Tongue (tissue), 2 donors: ENCODE measurements around the gene ZNF445. TPM values are rescaled to one million over a fixed set of nuclear protein-coding genes. Genes with fewer than 3 reads are reported as not detected.
"Not testable (repeated sequence)": the region's sequence is repeated elsewhere in the genome, so short reads cannot be mapped to it uniquely, and the experiment has no call there.

Experiments used
- DNase-seq: peaks from one replicate; pipeline ENCODE4 v3.0.0-alpha.2; 2015
- total RNA-seq: library from RNA; depleted of rRNA; stranded (reverse); fragments of >200 nt; gene quantifications from one replicate; pipeline ENCODE4 v1.2.3, GENCODE V29; 2014

The ZNF445 gene
- total RNA-seq, 1 donor from 2014 or later: 23.4 TPM

DNA sequence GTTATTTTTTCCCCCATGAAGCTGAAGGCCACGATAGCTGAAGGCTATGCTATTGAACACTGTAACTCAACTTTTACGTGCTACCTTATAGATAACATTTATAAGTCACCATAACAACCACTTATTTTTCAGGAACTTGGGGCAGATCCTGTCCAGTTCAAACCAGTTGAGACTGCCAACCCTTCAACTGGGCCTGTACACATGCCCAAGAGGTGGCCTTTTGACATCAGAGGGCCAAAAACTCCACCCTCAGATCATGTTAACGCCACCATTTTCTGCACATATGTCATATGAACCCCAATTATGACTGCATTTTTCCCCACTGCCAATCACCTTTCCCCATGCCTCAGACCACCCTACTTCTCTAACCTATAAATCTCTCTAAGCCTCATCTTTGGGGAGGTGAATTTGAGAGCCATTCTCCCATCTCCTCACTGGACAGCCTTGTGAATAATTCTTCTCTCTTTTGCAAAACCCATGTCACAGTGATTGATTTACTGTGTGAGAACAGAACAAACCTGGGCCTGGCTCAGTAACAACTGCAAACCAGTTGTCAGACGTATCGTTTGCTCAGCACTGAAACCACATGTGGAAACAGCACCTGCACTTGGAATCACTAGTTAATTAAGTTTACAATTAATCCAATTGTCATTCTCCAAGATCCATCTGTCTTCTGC is 42.5 kb downstream of the ZNF445 start:
- no peak for DNase-seq

DNA sequence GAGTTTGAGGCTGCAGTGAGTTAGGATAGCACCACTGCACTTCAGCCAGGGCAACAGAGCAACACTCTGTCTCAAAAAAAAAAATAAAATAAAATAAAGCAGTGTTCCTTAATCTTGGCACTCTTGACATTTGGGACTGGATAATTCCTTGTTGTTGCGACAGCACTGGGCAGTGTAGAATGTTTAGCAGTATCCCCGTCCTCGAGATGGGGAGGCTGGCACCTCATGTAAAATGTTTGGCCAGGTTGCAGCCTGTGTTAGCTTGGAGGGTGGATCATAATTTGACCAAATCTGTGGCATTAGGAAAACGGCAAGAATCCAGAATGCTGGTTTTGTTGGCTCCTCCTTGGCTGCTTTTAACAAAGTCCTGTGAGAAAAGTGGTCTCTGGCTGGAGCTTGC is 47.0 kb downstream of the ZNF445 start:
- DNase-seq: no peak

DNA sequence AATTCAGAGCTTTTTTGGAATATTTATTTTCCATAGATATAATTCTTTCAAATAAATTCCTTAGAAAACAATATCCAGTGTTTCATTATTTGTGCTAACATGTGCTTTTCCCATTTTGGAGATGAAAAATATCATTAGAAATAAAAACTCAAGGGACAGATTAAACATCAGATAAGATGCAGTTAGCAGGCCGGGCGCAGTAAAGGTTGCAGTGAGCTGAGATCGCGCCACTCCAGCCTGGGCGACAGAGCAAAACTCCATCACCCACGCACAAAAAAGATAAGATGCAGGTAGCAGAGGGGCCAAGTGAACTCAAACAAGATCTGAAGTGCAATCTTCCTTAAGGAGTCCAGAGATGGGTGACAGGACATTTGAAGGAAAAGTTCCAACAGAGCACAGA is 48.0 kb downstream of the ZNF445 start:
- DNase-seq: no peak

DNA sequence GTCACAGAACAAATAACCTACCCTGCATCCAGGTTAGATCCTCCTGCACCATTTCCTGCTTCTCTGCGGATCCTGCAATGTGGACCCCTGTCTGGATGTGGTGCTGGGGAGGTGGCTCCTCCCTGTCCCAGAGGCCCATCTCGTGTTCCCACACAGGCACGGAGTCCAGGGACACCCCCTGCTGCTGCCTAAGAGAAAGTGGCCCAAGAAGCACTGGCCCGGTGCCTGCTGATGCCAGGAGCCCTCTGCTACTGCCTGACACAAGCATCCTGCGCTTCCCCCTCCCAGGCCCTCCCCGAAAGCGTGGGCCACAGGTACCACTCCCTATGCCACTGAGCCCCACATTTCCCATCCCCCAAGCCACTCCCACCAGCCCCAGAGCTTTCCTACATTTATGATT is 48.6 kb downstream of the ZNF445 start:
- DNase-seq: no peak

DNA sequence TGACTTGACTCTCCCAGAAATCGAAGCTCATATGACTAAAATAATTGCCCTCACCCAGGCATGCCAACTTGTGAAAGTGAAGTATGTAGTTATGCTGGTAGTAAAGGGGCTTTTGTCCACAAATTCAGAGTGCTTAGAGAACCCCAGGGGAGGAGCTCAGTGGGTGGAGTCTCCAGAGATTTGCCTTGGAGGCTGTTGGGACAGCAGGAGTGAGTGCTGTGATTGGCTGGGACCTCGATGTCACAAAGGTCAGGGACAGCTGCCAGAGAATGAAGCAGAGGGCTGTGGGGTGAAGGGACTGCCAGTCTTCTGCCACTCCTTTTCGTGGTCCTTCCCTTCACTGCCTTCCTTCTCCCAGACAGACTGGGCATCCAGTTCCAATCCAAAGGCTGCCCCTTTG is 49.8 kb downstream of the ZNF445 start:
- DNase-seq: no peak

DNA sequence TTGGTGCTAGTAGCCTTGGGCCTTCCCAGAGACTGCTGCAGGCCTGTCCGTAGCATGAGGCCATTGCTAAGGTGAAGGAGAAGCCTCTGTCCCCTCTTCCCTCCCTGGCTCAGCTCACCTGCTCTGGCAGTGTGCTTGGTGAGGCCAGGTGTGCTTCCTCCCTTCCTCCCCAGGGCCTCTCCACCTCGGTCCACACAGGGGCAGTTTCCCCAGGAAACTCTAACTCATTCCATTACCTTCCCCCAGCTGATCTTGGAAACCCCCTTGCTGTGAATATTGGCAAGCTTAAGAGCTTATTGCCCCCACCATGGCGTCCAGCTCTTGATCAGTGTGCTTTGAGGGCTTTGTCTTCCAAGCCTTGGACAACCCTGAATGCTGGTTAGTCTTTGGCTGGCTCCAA is 52.7 kb downstream of the ZNF445 start:
- no peak for DNase-seq

DNA sequence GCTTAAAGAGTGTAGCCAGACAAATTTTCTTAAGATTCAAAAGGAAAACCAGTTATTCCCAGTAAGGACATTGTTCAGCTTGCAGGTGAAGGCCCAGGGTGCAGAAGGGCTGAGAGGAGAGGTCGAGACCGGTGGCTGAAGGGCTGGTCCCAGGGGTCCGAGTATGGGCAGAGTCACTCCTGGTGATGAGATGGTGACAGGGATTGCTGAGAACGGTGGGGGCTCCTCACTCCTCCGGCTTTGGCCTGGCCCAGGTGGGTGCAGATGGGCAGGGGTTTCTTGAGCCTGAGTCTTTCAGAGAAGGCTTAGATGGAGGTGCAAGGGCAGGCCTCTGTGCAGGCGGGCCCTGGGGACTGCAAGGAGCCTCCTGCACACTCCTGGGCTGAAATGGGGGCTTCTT is 56.2 kb downstream of the ZNF445 start:
- no peak for DNase-seq

DNA sequence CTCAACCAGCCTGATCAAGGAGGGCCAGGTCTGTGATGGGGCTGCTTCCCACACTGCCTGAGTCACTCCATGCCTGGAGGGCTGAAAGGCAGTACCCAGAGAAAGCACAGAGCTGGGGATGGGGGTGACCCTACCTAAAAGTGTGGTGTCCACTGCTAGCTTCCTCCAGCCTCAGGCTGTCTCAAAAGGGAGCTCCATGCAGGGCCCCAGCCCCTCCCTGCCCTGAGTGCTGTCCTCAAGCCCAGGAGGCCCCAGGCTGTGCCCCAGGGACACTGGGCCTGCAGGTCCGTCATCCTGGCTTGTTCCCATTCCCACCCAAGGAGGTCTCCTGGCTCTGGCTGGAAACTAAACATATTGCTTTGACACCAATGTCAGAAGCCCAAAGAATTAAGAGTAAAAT is 56.8 kb downstream of the ZNF445 start:
- DNase-seq: no peak

DNA sequence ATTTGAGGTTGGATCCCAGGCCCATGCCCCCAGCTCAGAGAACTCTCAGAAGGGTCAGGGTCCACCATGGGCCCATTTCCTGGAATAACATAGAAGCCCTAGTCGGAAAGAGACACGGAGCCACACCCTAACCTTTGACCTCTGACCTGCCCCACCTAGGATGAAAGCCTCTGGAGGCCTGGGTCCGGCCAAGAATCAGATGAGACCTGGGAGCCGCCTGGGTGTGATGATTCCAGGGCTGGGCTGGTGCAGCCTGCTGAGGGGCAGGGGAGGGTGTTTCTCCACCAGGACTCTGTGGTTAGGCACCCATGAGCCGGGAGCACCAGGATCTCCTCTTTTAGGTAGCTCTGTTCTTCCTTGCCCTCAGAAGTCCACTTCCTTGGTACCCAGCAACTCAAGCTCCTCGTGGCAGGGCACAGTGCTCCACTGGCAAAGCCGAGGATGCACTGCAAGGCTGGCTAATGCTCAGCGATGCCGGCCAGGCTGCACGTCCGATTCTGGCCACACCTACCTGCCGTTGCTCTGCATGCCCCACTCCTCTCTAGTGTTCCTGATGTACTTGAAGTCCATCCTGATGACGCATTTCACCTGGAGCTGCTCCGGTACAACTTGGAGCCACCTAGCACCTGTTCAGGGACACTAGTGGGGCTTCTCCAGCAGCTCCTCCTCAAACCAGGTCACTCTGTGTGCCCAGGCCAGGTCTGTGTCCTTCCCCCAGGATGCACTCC is 57.4 kb downstream of the ZNF445 start:
- no peak for DNase-seq

DNA sequence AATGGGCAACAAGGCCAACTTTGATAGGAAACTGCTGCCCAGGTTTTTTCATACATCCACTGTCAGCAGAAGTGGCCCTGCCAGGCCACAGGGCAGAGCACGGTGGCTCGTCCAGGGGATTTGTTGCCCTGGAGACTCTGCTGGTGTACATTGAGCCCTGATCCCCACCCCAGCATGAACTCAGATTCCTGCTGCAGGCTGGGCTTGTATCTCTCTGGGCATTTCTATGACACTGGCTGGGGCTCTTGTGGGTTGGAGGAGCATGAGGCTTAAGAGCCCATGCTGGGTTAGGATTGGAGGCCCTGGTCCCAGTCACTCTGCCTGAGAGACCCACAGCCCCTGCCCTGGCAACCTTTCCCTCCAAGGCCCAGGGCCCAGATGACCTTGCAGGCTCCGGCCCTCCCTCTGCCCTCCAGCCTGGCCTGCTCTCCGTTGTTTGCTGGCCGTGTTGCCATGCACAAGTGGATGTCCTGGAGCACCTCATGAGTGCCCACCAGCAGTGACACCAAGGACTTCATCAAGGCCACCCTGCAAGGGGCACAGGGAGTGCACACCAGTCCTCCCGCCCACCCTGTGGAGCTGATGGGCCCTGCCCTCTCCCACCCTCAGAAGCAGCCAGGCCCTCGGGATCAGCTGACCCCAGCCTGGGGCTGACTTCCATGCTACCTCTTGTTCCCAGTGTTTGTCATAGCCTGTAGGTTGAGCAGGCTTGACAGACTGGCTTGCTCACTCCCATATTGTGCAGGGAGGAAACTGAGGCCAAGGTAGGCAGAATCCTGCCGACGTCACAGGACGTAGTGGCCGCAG is 58.2 kb downstream of the ZNF445 start:
- no peak for DNase-seq

DNA sequence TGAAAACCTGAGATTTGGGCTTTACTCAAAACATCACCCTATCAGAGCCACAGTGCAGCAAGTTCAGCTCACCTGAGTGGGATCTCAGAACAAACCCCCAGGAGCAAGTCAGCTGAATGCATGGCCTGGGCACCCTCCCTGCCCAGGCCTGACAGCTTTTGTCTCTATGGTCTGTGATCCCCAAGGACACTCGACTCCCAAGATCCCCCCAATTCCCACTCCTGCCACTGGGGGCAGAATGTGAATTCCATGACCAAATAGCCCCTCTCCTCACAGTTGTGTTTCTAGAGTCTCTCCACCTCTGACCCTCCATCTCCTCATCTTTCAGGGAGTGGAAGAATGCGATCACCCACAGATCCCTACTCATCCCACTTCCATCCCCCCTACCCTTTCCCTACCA is 58.9 kb downstream of the ZNF445 start:
- no peak for DNase-seq

DNA sequence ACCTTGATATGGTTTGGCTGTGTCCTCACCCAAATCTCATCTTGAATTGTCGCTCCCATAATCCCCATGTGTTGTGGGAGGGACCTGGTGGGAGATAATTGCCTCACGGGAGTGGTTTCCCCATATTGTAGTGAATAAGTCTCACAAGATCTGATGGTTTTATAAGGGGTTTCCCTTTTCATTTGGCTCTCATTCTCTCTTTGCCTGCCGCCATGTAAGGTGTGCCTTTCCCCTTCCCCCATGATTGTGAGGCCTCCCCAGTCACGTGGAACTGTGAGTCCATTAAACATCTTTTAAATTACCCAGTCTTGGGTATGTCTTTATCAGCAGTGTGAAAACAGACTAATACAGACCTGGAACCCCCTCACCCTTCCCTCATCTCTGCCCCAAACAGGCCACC is 59.4 kb downstream of the ZNF445 start:
- not testable (repeated sequence) for DNase-seq

DNA sequence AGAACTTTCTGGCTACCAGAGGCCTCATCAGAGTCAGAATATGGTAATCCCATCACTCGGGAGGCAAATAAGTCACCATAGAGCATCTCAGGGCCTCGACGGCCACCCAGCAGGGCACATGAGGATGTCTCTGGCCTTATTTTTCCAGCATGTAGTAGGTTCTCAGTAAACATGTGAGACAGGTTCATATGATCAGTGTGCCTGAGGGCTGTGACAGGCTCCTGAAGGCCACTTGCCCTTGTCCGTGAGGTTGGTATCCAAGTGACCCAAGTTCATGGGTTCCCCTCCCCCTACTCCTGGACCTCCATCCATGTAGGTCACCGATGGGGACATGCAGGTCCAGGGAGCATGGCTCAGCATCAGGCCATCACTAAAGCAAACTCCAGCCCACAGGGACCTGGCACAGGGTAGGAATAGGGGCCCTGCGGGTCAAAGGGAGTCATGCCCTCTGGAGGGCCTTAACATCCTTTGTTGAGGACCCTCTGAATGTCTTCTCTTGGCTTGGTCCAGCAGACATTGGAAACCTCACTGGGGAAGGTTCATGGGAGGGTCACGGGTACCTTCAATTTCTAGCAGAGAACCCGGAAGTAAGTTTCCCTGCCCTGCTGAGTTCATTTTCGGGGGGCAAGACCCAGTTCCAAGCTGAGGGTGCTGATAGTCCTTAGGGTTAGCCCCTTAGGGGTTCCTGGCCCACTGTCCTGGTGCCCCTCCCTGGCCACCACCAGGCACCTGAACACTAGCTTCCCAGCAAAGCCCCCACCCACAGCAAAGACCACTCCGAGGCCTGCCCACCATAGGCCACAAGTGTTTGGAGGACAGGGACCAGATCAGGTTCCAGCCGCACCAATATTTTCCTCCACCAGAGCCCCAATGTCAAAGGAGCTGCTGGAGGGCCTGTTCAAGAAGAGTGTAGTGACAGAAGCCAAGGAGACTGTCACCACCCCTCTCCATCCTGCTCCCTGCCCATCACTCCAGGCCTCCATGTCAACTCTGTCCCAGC is 61.1 kb downstream of the ZNF445 start:
- no peak for DNase-seq

DNA sequence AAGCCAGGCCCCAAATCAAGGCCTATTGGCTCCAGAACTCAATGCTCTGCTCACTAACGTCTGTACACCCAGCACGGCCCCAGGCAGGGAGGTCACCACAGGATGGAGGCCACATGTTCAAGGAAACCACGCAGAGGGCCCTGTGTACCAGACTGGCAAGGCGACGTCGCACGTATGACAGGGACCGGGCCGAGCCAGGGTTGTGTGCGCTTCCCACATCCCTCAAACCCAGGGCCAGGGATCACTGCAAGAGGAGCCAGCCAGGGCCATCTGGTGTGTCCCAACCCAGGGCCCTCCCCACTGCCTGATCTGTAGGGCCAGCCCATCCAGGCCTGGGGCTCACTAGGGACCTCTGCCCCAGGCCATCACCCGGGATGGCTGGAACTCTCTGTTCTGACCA is 62.0 kb downstream of the ZNF445 start:
- DNase-seq: no peak

DNA sequence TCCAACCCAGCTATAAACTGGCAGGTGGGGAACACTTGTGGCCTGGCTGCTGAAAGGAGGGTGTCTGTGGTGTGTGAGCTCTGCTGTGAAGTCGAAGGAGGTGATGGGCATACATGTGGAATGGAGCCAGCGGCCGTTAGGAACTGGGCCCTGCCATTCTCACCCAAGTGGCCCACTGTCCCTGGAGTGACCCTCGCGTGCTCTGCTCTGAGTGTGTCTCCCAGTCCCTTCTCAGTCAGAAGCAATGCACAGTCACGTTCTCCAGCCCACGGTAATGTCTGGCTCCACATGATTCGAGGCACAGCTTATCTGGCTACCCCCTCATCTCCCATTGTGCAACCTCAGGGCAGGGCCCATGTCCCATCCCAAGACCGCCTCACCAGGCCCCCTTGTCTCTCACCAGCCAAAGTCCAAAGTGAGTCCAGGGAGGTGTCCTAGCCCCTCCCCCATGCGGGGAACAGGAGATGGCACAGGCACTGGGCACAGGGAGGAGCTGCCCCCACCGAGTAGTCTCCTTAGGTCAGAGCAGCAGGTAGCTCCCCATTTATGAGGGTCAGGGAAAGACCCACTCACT is 62.9 kb downstream of the ZNF445 start:
- no peak for DNase-seq

DNA sequence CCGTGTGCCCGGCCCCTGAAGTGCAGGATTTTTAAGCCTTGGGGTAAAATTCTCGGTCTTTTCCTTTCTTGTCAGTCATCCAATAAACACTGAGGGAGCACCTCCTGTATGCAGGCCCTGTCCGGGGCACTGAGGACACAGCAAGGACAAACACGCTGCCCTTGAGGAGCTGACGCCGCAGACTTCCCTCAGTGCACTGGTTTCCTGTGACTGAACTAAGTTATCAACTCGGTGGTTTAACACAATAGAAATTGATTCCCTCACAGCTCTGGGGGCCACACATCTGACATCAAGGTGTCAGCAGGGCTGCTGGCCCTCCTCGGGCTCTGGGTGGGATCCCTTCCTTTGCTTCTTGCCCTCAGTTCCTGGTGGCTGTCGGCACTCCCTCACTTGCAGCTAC is 65.1 kb downstream of the ZNF445 start:
- DNase-seq: no peak

DNA sequence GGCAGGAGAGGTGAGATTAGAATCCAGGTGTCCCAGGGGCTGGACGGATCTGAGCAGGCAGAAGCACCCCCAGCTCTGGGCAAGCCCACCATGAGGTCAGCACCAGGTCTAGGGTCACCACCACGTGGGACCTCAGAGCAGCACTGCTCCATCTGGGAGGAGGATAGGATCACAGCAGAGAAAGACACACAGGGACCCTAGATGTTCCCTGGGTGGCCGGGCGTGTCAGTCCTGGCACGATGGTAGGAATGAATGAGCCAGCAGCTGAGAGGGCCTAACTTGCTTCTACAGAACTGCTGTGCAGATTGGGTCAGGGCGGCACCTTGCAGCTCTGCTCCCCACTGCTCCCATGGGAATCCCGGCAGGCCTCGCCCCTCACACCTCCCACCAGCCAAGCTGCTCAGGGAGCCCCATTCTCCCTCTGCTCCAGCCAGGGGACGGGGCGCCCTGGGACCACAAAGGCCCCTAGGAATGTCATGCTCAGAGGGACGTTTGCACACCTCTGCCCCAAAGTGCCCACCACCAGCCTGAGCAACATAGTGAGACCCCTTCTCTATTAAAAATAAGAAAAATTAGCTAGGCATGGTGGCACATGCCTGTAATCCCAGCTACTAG is 66.3 kb downstream of the ZNF445 start:
- no peak for DNase-seq

DNA sequence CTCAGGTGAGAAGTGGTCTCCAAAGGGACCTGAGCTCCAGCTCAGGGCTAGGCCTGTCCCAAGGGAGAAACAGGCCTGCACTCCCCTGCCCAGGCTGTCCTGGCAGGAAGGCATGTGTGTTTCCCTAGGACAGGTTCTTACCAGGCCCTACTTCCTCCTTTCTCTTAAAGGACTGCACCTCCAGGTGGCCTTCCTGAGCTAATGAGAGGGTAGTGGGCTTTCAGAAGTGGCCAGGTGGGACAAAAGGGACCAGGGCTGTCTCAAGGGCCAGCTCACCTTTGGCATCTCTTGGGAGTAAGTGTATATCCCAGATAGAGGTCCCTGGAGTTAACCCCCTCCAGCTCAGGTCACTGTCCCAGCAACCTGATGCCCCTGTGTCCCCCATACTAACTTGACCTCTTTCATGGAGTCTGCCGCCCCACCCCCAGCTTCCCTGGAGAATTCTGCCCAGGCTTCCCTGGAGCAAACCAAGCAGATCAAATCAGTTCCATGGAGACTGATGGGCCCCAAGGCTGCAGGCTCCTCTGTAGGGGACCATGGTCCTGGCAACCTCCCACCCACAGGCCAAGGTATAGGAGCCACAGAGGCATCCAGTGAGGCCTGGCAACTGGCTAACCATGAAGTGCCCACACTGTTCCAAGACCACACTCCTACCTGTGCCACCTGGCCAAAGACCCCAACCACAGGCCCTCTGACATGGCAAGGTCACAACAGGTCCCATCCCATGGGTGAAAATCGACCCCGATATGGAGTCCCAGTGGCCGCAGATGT is 67.6 kb downstream of the ZNF445 start:
- no peak for DNase-seq

DNA sequence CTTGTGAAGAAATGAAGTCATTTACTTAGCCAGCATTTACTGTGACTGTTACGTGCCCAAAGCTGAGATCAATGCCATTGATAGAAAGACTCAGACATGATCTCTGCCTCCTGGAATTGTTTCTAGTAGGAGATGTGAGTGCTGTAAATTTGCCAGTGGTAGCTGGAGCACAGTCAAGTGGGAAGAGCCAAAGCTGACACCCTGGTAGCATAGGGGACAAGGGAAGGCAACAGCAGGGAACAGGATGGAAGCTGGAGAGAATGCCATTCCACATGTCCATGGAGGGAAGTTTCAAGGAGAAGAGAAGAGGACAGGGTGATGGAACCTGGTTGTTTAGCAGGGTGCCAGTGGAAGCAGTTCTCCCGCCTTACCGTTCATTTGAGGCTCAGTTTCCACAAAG is 74.9 kb downstream of the ZNF445 start:
- no peak for DNase-seq

DNA sequence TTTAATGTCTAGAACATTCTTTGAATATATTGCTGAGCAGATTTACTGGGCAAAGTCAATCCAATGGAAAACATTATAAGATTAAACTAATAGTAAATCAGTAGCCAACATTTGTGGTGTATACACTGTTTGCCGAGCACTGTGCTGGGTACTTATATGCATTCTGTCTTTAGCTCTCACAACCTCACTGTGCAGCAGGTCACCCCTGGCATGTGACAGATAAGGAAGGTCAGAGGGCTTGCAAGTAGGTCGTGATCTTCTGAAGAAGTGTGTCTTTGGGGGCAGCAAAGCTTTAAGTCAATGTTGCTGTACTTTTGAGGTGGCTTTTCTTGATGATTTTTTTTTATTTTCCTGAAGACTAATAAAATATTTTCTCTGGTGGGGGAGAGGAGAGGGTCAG is 76.7 kb downstream of the ZNF445 start:
- DNase-seq: no peak

DNA sequence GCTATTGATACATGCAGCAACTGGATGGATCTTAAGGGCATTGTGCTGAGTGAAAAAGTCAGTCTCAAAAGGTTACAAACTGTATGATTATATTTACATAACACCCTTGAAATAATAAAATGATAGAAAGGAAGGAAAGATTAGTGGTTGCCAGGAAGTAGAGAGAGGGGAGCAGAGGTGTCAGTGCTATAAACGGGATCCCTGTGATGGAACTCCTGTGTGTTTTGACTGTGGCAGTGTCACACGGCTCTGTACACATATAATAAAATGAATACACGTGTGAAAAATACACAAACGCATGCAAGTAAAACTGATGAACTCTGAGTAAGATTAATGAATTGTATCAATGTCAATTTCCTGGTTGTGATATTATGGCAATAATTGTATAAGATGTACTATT is 78.6 kb downstream of the ZNF445 start:
- no peak for DNase-seq
